HG03060 (cell line): ENCODE data around the gene BBS2.
A peak's percentile ranks its signal among the peaks of the same experiment; 100 is the strongest.

Experiments used
- ATAC-seq: cut with Tn5 transposase; IDR thresholded peaks from one replicate; pipeline ENCODE4 v1.9.1; 2021; ENCODE audit warnings: low read depth, moderate number of reproducible peaks; ENCODE audit not compliant: unreplicated experiment

The BBS2 gene

DNA sequence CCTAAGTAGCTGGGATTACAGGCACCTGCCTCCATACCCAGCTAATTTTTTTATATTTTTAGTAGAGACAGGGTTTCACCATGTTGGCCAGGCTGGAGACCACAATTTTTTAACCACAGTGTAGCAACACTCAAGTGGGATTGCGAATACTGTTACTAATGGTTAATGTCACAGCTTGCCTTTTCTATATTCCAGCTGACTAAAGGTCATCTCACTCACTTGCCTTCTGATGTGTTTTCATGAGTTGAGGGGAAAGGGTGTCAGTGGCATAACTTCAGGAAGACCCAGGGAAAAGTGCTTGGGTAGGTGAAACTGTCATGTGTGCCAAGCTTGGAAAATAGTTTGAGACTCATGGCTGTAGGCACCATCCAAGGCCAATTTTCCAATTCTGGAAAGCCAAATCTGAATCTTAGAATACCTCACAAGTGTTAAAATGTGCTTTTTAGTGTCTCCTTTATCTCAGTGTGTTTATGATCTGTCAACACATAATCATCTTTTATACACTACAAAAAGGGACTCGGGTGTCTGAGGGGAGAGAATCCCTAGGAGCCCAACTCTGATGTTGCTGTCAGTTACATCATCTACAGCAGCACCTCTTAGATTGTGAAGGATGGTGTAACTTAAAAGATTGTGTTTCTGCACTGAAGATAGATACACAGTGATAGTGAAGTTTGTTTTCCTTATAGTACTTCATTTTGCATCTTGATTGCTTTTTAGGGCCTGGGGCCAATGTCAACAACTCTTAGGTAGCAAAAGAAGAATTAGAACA, 41.4 kb downstream of the BBS2 start:
- no peak for ATAC-seq

DNA sequence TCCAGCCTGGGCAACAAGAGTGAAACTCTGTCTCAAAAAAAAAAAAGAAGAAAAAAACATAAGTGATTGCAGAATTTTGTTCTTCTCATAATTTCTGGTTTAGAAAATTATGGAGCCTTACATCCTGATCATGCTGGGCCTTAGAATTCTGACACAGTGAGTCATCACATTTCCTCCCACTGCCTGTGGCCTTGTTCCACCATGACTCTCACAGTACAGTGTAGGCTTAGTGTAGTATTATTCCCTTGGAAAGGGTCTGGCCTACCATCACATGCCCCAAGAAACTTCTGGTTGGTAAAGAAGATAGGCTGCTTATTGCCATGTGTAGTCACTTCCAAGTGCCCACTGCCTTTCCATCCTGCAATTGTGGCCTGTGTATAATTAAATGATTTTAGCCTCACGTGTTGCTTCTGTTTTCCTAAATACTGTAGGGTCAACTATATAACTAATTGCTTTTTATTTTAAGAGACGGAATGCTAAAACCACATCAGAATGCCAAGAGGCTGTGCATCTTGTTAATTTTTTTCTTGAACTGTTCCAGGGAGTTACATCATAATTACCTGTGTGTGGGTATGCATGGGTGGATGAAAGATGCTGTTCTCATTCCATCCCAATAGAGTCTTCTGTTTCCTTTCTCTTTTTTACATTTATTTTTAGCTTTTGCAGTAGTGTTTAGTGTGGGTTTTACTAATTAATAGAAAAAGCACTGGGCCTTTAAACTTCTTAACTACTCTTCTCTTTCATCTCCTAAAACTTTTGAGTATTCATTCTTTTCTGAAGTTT, 42.5 kb downstream of the BBS2 start:
- ATAC-seq = no peak

DNA sequence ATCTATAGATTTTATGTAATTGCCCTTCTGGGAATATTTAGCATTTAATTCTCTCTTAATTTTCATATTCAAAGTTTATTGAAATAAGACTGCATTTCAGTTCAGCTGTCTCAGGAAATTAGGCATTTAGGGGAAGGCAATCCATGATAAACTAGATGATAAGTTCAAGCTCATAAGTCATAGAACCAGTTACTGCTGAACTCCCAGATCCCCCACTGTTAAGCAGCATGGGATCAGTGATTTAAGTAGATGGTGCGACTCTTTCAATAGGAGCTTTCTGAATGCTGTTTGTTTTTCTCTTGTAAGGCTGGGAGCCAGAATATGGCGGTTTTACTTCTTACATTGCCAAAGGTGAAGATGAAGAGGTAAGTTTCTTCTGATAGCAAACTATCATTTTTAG, 44.6 kb downstream of the BBS2 start:
- ATAC-seq = no peak

DNA sequence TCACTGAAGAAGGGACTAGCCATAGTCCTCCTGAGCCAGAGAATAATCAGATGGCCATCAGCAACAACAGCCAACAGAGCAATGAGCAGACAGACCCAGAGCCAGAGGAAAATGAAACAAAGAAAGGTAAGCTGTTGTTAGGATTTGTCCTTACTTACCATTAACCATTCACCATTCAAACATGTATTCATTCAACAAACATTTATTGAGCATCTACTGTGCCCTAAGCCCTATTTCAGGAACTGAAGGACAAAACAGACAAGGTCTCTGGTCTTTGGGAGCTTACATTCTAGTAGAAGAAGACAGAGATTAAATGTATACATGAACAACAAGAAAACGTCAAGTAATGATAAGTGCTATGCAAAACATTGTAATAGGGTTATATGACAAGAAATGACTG, 49.2 kb downstream of the BBS2 start:
- ATAC-seq = no peak

DNA sequence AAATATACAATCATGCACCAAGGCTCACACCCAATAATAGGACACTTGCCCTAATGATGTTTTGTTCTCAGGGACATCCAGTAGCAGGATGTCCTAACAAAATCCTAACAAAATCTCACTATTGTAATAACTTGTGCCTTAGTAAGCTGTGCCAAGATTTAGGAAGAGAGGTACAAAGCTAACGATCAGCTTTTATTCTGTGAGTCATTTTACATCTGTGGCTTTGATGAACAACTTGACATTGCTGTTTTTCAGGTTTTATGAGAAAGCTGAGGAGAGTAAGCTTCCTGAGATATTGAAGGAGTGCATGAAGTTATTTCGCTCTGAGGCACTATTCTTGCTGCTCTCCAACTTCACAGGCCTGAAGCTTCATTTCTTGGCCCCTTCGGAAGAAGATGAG, 49.6 kb downstream of the BBS2 start:
- no peak for ATAC-seq

DNA sequence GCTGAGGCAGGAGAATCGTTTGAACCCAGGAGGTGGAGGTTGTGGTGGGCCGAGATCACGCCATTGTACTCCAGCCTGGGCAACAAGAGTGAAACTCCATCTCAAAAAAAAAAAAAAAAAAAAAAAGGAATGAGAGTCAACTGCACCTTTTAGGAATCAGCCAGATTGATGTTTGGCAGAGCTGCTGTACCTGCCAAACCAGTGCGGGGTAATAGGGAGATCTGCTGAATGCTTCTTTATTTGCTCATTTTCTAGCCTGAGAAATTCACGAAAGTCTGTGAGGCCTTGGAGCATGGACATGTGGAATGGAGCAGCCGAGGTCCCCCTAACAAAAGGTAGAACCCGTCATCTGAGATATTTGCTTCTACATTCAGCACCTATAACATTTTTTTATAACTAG, 50.1 kb downstream of the BBS2 start:
- no peak for ATAC-seq

DNA sequence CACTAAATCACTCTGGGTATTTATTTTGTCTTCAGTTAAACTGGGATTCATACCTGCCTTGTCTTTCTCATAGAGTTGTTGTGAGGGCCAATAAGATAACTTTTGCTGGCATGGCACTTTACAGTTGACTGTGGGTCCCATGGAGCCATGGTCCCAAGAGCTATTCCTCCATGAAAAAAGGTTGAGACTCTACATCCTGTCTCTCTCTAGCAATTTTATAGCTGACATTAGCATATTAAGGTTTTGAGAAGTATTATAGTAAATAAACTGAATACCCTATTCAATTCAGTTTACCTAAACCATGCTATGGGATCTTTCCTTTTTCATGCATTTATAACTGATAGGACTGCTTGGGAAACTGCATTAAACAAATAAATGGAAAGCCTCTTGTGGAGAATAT, 51.0 kb downstream of the BBS2 start:
- no peak for ATAC-seq

DNA sequence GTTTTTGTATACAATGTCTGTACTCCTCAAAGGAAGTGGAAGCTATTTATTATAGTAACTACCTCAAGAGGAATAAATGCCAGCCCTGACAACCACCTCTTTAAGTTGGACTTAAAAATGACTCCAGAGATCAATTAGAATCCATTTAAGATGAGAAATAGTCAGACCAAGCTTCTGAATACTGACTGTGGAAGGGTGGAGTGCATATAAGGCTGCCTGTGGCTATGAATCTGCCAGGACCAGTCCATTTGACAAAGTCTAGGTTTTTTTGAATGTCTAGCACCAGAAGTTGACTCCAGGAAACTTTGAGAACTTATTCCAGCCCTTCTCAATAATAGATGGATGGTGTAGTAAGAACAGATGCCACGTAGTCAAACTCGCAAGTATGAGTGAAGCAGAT, 53.5 kb downstream of the BBS2 start:
- ATAC-seq = no peak

DNA sequence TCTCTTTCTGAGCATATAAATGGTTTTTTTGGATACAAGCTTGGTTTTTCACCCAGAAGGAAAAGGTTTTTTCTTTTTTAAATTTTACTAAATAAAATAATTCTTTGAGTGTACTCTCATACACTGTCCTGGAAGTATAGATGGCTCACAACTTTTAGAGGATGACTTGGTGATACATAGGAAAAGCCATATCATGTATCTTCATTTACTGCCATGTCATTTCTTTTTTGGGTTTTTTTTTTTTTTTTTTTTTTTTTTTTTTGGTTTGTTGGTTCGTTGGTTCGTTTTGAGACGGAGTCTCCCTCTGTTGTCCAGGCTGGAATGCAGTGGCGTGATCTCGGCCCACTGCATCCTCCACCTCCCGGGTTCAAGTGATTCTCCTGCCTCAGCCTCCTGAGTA, 56.7 kb downstream of the BBS2 start:
- ATAC-seq = no peak

DNA sequence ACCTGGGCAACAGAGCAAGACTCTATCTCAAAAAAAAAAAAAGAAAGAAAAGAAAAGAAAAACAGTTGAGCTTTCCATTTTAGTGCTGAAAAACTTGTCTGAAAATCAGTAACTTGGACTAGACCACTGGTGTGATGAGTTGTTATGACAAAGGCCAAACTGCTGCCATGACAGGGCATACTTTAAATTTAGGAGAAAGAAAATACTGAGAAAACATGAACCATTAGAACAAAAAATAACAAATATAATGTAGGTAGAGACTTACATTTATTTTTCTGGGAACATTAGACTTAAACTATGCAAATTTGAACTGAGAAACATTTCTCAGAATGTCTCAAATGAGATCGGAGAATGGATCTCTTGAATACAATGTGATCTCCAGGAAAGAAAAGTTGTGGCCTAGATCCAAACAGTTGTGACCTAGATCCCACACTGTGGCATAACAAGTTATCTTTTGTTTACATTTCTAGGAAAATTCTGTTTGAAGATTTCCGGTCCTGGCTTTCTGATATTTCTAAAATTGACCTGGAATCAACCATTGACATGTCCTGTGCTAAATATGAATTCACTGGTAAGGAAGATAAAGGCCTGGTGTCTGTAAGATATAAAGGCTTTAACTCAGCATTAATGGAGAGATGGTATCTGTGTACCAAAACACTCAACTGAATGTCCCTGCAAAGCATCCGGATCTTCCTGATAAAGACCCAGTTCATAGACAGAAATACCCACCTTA, 57.6 kb downstream of the BBS2 start:
- ATAC-seq = no peak

DNA sequence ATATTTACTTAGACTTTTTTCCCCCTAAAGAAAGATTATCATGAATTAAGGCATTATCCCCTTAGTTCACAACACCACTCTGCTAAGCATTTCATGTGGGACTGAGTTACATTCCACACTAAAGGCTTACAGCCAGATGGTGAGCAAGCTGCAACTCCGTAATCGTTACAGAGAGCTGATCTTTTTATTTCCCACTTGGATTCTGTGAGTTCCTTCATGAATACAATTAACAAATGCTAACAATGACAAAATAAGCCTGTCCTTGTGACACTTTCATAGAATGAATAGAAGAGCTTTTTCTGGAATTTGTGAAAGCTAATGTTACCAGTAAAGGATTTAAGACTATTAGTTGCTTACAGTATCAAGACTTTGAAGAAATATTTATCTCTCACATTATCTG, 59.7 kb downstream of the BBS2 start:
- no peak for ATAC-seq

DNA sequence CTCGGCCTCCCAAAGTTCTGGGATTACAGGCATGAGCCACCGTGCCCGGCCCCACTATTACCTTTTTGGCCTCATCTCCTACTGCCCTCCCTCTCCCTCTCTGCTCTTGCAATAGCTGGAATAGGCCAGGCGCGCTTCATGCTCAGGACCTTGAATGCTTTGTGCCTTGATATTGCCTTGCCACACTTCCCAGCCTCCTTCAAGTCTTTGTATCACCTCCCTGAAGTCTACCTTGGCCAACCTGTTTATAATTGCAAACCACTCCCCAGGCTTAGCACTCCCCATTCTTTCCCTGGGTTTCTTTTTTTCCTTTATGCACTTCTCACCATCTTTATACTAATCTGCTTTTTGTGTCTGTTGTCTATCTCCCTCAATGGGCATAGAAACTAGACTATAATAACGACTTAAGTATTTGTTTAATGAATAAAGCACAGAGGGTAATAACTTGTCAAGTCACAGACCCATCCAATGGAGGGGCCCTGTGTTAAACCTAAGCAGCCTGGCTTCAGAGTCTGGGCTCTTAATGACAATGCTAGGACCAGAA, 61.8 kb downstream of the BBS2 start:
- ATAC-seq = no peak

DNA sequence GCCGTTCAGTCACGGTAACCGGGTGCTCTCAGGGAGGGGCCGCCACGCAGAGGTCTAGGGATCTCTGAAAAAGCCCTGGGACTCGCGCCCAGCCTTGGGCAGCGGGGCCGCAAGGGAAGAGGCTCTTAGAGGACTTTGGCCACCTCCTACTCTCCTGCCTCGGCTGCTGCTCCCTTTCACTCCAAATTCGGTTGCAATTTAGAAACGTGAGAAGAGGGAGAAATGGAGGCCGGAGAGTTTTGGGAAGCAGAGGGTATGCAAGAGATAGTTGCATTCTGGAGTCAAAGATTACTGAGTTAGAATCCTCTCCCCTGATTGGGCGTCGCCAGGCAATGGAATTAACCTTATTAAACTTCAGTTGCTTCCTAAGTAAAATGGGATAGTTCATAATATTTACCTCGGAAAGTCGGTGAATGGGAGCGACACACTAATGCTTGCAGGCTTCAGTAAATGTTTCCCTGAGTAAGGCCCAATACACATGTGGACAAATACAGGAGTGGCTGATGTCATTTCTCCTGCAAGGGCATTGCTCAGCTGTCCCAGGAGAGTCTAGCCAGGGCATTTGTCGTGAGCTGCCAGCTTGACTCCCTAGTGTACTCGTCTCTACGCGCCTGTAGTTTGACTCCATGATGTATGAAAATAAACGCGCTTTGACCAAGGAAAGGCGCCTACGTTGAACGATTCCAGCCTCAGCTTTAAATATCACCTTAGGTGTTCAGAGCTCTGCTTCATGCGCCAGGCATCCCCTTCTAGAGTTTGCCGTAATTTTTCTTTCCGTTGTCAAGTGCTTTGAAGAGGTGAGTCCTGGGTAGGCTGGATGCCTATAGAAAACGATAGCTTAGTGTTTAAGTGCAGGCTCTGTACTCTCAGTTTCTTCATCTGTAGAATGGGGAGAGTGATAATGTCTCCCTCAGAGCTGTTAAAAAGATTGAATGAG, 67.8 kb downstream of the BBS2 start:
- ATAC-seq = peak; percentile 19

DNA sequence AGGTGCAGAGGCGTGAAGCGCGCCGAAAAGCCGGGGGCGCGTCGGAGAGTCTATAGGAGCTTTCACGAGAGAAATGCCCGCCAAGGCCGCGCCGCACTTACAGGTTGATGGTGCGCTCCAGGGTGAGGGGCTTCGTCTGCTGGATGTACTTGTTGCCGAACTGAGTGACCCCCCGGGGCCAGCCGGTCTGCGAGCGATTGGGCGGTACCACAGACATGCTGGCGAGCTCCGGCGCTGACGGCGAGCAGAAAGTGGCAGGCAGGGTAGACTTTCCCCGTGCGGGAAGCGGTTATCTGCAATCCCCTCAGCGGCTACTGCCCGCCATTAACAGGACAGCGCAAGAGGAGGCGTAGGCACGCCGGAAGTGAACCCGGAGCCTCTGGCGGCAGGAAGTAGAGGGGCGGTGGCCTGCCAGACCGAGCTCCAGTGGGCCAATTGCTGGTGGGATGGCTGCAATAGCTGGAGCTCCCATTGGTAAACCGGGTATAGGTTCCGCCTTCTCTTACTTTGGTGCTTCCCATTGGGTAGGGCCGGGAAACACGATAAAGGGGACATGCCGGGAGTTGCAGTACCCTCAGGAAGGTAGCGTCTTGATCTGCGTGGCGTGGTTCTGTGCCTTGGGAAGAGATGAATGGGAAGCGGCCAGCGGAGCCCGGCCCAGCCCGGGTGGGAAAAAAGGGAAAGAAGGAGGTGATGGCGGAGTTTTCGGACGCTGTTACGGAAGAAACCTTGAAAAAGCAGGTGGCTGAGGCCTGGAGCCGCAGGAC, 68.7 kb downstream of the BBS2 start, which contains the start of the genes NUDT21 and OGFOD1:
TSS of gene NUDT21 (minus strand) at position 347 of the 767 bp plus-strand sequence. CDS start at position 217, 130 bp downstream.
TSS of gene OGFOD1 (plus strand) at position 569 of the 767 bp plus-strand sequence. CDS start at position 628, 59 bp downstream.
- peak; percentile 94 for ATAC-seq

DNA sequence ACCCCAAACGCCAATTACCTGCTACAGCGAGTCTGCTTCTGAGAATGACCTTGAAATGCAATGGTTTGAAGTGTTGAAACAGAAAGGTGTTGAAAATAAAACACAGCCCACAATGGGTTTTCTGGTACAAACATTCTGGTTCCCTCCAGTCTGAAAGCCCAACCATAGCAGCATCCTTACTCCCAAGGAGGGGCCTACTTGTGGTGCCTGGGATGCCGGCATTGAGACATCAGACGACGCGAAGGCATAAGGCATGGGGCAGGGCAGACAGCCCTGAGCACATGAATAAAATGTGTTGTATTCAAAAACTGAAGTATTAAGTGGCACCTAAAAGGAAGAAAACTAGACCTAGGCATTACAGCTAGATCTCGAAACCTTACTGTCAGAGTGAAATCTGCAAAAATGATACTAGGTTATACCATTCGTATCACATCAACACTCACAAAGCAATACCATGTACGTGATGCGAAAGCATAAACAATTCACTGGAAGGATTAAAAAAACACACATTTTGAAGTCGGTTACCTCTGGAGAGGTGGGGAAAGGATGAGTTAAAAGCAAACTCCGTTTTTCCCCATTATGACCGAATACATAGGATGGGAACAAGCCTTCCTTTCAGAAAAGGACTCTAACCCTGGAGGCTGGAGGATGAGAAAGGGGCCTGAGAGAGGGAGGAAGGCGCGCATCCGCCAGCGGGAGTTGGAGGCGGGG, 69.4 kb downstream of the BBS2 start:
- no peak for ATAC-seq

DNA sequence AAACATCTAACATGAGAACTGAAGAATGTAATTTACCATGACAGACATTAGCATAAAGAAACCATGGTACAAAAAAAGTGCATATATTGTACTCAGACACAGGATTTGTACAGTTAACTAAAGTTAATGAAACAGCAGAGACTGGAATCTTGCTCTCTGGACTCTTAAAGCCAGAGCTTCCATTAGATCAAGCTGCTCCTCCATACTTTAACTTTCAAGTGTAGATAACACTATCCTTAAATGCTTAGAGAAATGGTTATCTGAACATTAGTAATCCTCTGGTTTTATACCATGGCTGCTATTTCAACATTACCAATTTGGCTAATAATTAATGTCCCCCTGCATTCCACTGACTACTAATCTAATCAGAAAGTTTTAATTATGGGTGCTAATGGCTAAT, 71.8 kb downstream of the BBS2 start:
- no peak for ATAC-seq

DNA sequence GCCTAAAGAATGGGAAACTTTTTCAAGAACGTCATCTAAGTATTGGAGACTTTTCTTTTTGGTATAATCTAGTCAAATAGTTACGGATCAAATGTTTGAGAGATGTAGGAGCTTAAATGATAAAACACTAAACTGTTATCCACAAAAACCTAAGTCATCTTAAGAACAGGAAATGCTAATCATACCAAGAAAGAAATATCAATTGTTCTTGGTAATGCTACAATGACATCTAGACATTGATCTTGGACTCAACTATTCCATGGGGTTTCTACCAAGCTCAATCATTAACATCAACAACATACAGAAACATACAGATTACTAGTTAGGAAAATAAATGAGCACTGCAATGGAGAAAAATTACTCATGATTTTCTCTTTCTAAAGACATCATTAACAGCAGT, 72.5 kb downstream of the BBS2 start:
- ATAC-seq = no peak

DNA sequence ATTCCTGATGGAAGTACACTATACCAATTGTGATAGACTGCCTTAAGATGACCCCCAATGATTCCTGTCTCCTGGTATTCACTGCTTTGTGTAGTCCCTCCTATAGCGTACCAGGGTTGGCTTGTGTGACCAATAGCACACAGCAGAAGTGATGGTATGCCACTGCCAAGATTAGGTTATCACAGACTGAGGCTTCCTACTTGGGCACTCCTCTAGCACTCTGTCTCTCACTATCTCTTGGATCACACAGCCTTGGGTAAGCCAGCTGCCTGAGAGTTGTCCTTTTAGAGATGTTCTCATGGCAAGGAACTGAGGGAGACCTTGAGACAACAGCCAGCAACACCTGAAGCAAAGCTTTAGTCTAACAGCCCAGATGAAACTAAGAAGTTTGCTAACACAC, 81.8 kb downstream of the BBS2 start:
- ATAC-seq = no peak
